HG02885 (cell line): Measurements from ENCODE around the gene WIPF3.
A peak's percentile ranks its signal among the peaks of the same experiment; 100 is the strongest.

ENCODE experiments used
- ATAC-seq: cut with Tn5 transposase; IDR thresholded peaks from one replicate; pipeline ENCODE4 v1.9.1; 2021; ENCODE audit warnings: mild to moderate bottlenecking; ENCODE audit not compliant: unreplicated experiment, poor library complexity

Gene WIPF3

GRCh38 chr7:29896685-29897411 lies 90.5 kb downstream of the WIPF3 start:
- no peak for ATAC-seq

- ATAC-seq: no peak
Observed at GRCh38 chr7:29898301-29898700, 92.0 kb downstream of the WIPF3 start.

GRCh38 chr7:29900745-29901144 lies 94.4 kb downstream of the WIPF3 start:
- no peak for ATAC-seq

GRCh38 chr7:29906200-29907022 lies 100.1 kb downstream of the WIPF3 start:
- ATAC-seq: no peak

GRCh38 chr7:29914180-29914579 lies 107.9 kb downstream of the WIPF3 start:
- ATAC-seq: no peak

GRCh38 chr7:29915481-29916215 lies 109.3 kb downstream of the WIPF3 start:
- no peak for ATAC-seq

GRCh38 chr7:29917641-29918040 lies 111.3 kb downstream of the WIPF3 start:
- no peak for ATAC-seq

- no peak for ATAC-seq
Observed at GRCh38 chr7:29918850-29919249, 112.5 kb downstream of the WIPF3 start.

- no peak for ATAC-seq
Observed at GRCh38 chr7:29919790-29920189, 113.5 kb downstream of the WIPF3 start.

- no peak for ATAC-seq
Observed at GRCh38 chr7:29920491-29920890, 114.2 kb downstream of the WIPF3 start.

GRCh38 chr7:29921404-29922010 lies 115.2 kb downstream of the WIPF3 start:
- peak; percentile 84 for ATAC-seq

- no peak for ATAC-seq
Observed at GRCh38 chr7:29922921-29923700, 116.8 kb downstream of the WIPF3 start.

GRCh38 chr7:29924006-29924405 lies 117.7 kb downstream of the WIPF3 start:
- ATAC-seq: no peak

- ATAC-seq: peak; percentile 58
Observed at GRCh38 chr7:29924684-29925083, 118.4 kb downstream of the WIPF3 start.

GRCh38 chr7:29926216-29926615 lies 119.9 kb downstream of the WIPF3 start:
- ATAC-seq: no peak

- no peak for ATAC-seq
Observed at GRCh38 chr7:29926741-29927140, 120.4 kb downstream of the WIPF3 start.

GRCh38 chr7:29929018-29929807 lies 122.9 kb downstream of the WIPF3 start:
- no peak for ATAC-seq

GRCh38 chr7:29935111-29935510 lies 128.8 kb downstream of the WIPF3 start:
- ATAC-seq: no peak

- no peak for ATAC-seq
Observed at GRCh38 chr7:29937132-29937531, 130.8 kb downstream of the WIPF3 start.
